KMS-11 (cell line): Measurements from ENCODE around the gene DPP9.

Experiments
- H2AFZ ChIP-seq: fragments of 200-600 bp; sonication (generic); 2 replicates; pipeline ENCODE4 v1.6.1; 2016; ENCODE audit warnings: antibody characterized with exemption, mixed run types, low read depth
- H3K27ac ChIP-seq: fragments of 200-600 bp; sonication (generic); 2 replicates; pipeline ENCODE4 v1.6.1; 2016; ENCODE audit warnings: mild to moderate bottlenecking, mixed run types
- H3K27me3 ChIP-seq: fragments of 200-600 bp; sonication (generic); 2 replicates; pipeline ENCODE4 v1.6.1; 2017; ENCODE audit warnings: mild to moderate bottlenecking, low read depth, mixed run types, moderate library complexity; ENCODE audit not compliant: insufficient read depth
- H3K36me3 ChIP-seq: fragments of 200-600 bp; sonication (generic); 2 replicates; pipeline ENCODE4 v1.6.1; 2017; ENCODE audit warnings: mild to moderate bottlenecking, mixed run types; ENCODE audit not compliant: insufficient read depth
- H3K4me1 ChIP-seq: fragments of 200-600 bp; sonication (generic); 2 replicates; pipeline ENCODE4 v1.6.1; 2016; ENCODE audit warnings: mild to moderate bottlenecking, low read depth, mixed run types; ENCODE audit not compliant: poor library complexity, severe bottlenecking
- H3K4me2 ChIP-seq: fragments of 200-600 bp; sonication (generic); 2 replicates; pipeline ENCODE4 v1.7.0; 2016; ENCODE audit warnings: mild to moderate bottlenecking, mixed run types
- H3K4me3 ChIP-seq: fragments of 200-600 bp; sonication (generic); IDR thresholded peaks from 2 replicates; pipeline ENCODE4 v1.6.1; 2017; ENCODE audit warnings: low read depth, low read length, mixed read lengths; ENCODE audit not compliant: insufficient read depth
- H3K79me2 ChIP-seq: fragments of 200-600 bp; sonication (generic); 2 replicates; pipeline ENCODE4 v1.6.1; 2016; ENCODE audit warnings: low read depth, mixed run types; ENCODE audit not compliant: insufficient read depth
- H3K9ac ChIP-seq: fragments of 200-600 bp; sonication (generic); 2 replicates; pipeline ENCODE4 v1.6.1; 2016; ENCODE audit warnings: mild to moderate bottlenecking, mixed run types
- H4K20me1 ChIP-seq: fragments of 200-600 bp; sonication (generic); 2 replicates; pipeline ENCODE4 v1.6.1; 2016; ENCODE audit warnings: mild to moderate bottlenecking, mixed run types; ENCODE audit not compliant: insufficient read depth
- CTCF ChIP-seq: fragments of 200-600 bp; sonication (generic); conservative IDR thresholded peaks from 2 replicates; pipeline ENCODE4 v1.6.1; 2017; ENCODE audit warnings: low read depth, mild to moderate bottlenecking, antibody characterized with exemption, low read length, moderate library complexity, mixed read lengths

DPP9 gene

GRCh38 chr19:4719499-4719866 is 4.2 kb downstream of the DPP9 start:
- H3K27ac ChIP-seq, result no peak overlapping the region
- H3K4me1 ChIP-seq, result peaks cover 14% of the 10 kb centered on the region
- no peak overlapping the region for H3K4me3 ChIP-seq
- H3K79me2 ChIP-seq, result peaks cover 22% of the 10 kb centered on the region
- no peak overlapping the region for H3K9ac ChIP-seq
- no peak overlapping the region for H2AFZ ChIP-seq
- H3K36me3 ChIP-seq, result no peaks in the 10 kb centered on the region
- no peak for TF ChIP-seq CTCF
- H3K27me3 ChIP-seq, result no peaks in the 10 kb centered on the region
- no peak overlapping the region for H3K4me2 ChIP-seq
- H4K20me1 ChIP-seq, result no peaks in the 10 kb centered on the region

- no peak overlapping the region for H3K27ac ChIP-seq
- peaks cover 14% of the 10 kb centered on the region for H3K4me1 ChIP-seq
- no peaks in the 10 kb centered on the region for H3K27me3 ChIP-seq
- H3K36me3 ChIP-seq, result no peaks in the 10 kb centered on the region
- peaks cover 19% of the 10 kb centered on the region for H3K79me2 ChIP-seq
- H4K20me1 ChIP-seq, result no peaks in the 10 kb centered on the region
- H3K4me3 ChIP-seq, result no peak overlapping the region
- no peak overlapping the region for H2AFZ ChIP-seq
- no peak overlapping the region for H3K9ac ChIP-seq
- H3K4me2 ChIP-seq, result no peak overlapping the region
- no peak for TF ChIP-seq CTCF
Measured at GRCh38 chr19:4717966-4718701, 5.5 kb downstream of the DPP9 start.

GRCh38 chr19:4717191-4717965 is 6.3 kb downstream of the DPP9 start:
- H3K36me3 ChIP-seq, result no peaks in the 10 kb centered on the region

More at GRCh38 chr19:4717191-4717965, 6.3 kb downstream of the DPP9 start:
- H3K9ac ChIP-seq, result no peak overlapping the region
- H3K27me3 ChIP-seq, result no peaks in the 10 kb centered on the region
- H3K27ac ChIP-seq, result no peak overlapping the region
- H3K79me2 ChIP-seq, result peaks cover 11% of the 10 kb centered on the region
- no peak overlapping the region for H3K4me2 ChIP-seq
- no peak overlapping the region for H3K4me3 ChIP-seq
- no peaks in the 10 kb centered on the region for H4K20me1 ChIP-seq
- no peak overlapping the region for H2AFZ ChIP-seq
- H3K4me1 ChIP-seq, result peaks cover 14% of the 10 kb centered on the region
- TF ChIP-seq CTCF, result no peak
